GM21423 (cell line): ENCODE measurements around the gene PPP1CC.

Experiments
- ATAC-seq: cut with Tn5 transposase; IDR thresholded peaks from one replicate; pipeline ENCODE4 v1.9.1; 2021; ENCODE audit warnings: mild to moderate bottlenecking, moderate library complexity; ENCODE audit not compliant: unreplicated experiment

The PPP1CC gene

GRCh38 chr12:110689281-110690126 lies 53.2 kb downstream of the PPP1CC start:
- peak; percentile 58 for ATAC-seq

- peak; percentile 20 for ATAC-seq
These were observed 54.0 kb downstream of the PPP1CC start, which contains the start of gene HVCN1 for GRCh38 chr12:110688446-110689280. Gene HVCN1 (minus strand): TSS chr12:110689115. CDS start chr12:110683245, 5,870 bp downstream.

- ATAC-seq, result no peak
These were observed 55.1 kb downstream of the PPP1CC start for GRCh38 chr12:110687396-110688169.

GRCh38 chr12:110686294-110686903 lies 56.3 kb downstream of the PPP1CC start:
- no peak for ATAC-seq

- ATAC-seq, result no peak
These were observed 58.3 kb downstream of the PPP1CC start for GRCh38 chr12:110684312-110684836.

GRCh38 chr12:110683888-110684287 lies 58.8 kb downstream of the PPP1CC start:
- ATAC-seq, result no peak

GRCh38 chr12:110680032-110680431 lies 62.7 kb downstream of the PPP1CC start:
- no peak for ATAC-seq

- ATAC-seq, result no peak
These were observed 63.5 kb downstream of the PPP1CC start for GRCh38 chr12:110679201-110679600.

- ATAC-seq, result no peak
These were observed 64.7 kb downstream of the PPP1CC start for GRCh38 chr12:110677982-110678381.

- ATAC-seq, result peak; percentile 84
These were observed 65.3 kb downstream of the PPP1CC start for GRCh38 chr12:110677206-110677911.

GRCh38 chr12:110676171-110676570 lies 66.5 kb downstream of the PPP1CC start:
- ATAC-seq, result no peak

- ATAC-seq, result peak; percentile 56
These were observed 72.5 kb downstream of the PPP1CC start for GRCh38 chr12:110670161-110670701.
